Osteoblast (primary cell): ENCODE measurements around the gene TYMP. TPM values are rescaled to one million over a fixed set of nuclear protein-coding genes. Genes with fewer than 3 reads are reported as not detected.

Experiments used
- DNase-seq: peaks from one replicate; pipeline ENCODE4 v3.0.0; 2011; ENCODE audit warnings: low spot score, mixed read lengths; ENCODE audit not compliant: insufficient read length; ENCODE audit errors: missing footprints
- H2AFZ ChIP-seq: 2 replicates; pipeline ENCODE4 v1.6.0; 2011; ENCODE audit warnings: mild to moderate bottlenecking, low read length
- H3K27ac ChIP-seq: 2 replicates; pipeline ENCODE4 v1.5.1; 2011; ENCODE audit warnings: mild to moderate bottlenecking, low read depth, low read length, moderate library complexity
- H3K27me3 ChIP-seq: 2 replicates; pipeline ENCODE4 v1.6.0; 2012; ENCODE audit warnings: mild to moderate bottlenecking, control low read depth, inconsistent platforms, low read length, moderate library complexity; ENCODE audit not compliant: insufficient read depth
- H3K36me3 ChIP-seq: 2 replicates; pipeline ENCODE4 v1.5.1; 2011; ENCODE audit warnings: mild to moderate bottlenecking, low read length, control low read depth, moderate library complexity; ENCODE audit not compliant: insufficient read depth
- H3K4me1 ChIP-seq: 2 replicates; pipeline ENCODE4 v1.5.1; 2011; ENCODE audit warnings: mild to moderate bottlenecking, low read length, control low read depth, moderate library complexity; ENCODE audit not compliant: insufficient read depth
- H3K4me2 ChIP-seq: 2 replicates; pipeline ENCODE4 v1.6.0; 2011; ENCODE audit warnings: mild to moderate bottlenecking, low read length; ENCODE audit not compliant: insufficient read depth
- H3K4me3 ChIP-seq: fragments of 200-600 bp; sonication (generic); 3 replicates; pipeline ENCODE4 v1.5.1; 2012; ENCODE audit warnings: mild to moderate bottlenecking, low read length, inconsistent platforms; ENCODE audit not compliant: insufficient read depth
- H3K79me2 ChIP-seq: 2 replicates; pipeline ENCODE4 v1.6.0; 2012; ENCODE audit warnings: mild to moderate bottlenecking, low read length, control low read depth, inconsistent platforms; ENCODE audit not compliant: insufficient read depth
- H3K9me3 ChIP-seq: 2 replicates; pipeline ENCODE4 v1.5.1; 2011; ENCODE audit warnings: low read depth, low read length, control low read depth
- H4K20me1 ChIP-seq: 2 replicates; pipeline ENCODE4 v1.6.0; 2012; ENCODE audit warnings: mild to moderate bottlenecking, low read length, control low read depth; ENCODE audit not compliant: insufficient read depth
- CTCF ChIP-seq: IDR thresholded peaks from 2 replicates; pipeline ENCODE4 v1.5.1; 2011; ENCODE audit warnings: mild to moderate bottlenecking, low read depth, low read length, moderate library complexity; ENCODE audit errors: extremely low read depth
- total RNA-seq: library from RNA; depleted of rRNA; stranded (reverse); fragments of >200 nt; gene quantifications from 2 replicates; pipeline ENCODE4 v1.2.3, GENCODE V29; 2012

Gene TYMP
- total RNA-seq, 1 donor: 30.0 TPM

GRCh38 chr22:50570861-50571260 lies 41.0 kb upstream of the TYMP start:
- H4K20me1 ChIP-seq: no peaks in the 10 kb centered on the region
- peak; percentile 65 for DNase-seq
- H3K9me3 ChIP-seq: no peaks in the 10 kb centered on the region
- no peak overlapping the region for H3K27ac ChIP-seq
- no peak overlapping the region for H2AFZ ChIP-seq
- no peaks in the 10 kb centered on the region for H3K27me3 ChIP-seq
- no peak for TF ChIP-seq CTCF
- no peak overlapping the region for H3K4me3 ChIP-seq
- no peaks in the 10 kb centered on the region for H3K4me1 ChIP-seq
- H3K36me3 ChIP-seq: no peaks in the 10 kb centered on the region
- H3K4me2 ChIP-seq: no peak overlapping the region
- H3K79me2 ChIP-seq: no peaks in the 10 kb centered on the region

- H4K20me1 ChIP-seq: no peaks in the 10 kb centered on the region
- H3K4me2 ChIP-seq: no peak overlapping the region
- H3K27me3 ChIP-seq: peaks cover 3% of the 10 kb centered on the region
- peak; percentile 58 for DNase-seq
- H3K27ac ChIP-seq: no peak overlapping the region
- H3K4me3 ChIP-seq: no peak overlapping the region
- no peaks in the 10 kb centered on the region for H3K36me3 ChIP-seq
- no peaks in the 10 kb centered on the region for H3K9me3 ChIP-seq
- no peak for TF ChIP-seq CTCF
- no peaks in the 10 kb centered on the region for H3K4me1 ChIP-seq
- H2AFZ ChIP-seq: no peak overlapping the region
- no peaks in the 10 kb centered on the region for H3K79me2 ChIP-seq
Measured at GRCh38 chr22:50569896-50570535, 40.2 kb upstream of the TYMP start.

GRCh38 chr22:50569041-50569459 lies 39.2 kb upstream of the TYMP start:
- H3K27me3 ChIP-seq: peaks cover 9% of the 10 kb centered on the region
- no peaks in the 10 kb centered on the region for H3K4me1 ChIP-seq
- TF ChIP-seq CTCF: no peak
- no peaks in the 10 kb centered on the region for H4K20me1 ChIP-seq
- H3K9me3 ChIP-seq: no peaks in the 10 kb centered on the region
- no peak overlapping the region for H2AFZ ChIP-seq
- H3K4me3 ChIP-seq: no peak overlapping the region
- H3K27ac ChIP-seq: no peak overlapping the region
- DNase-seq: no peak
- H3K79me2 ChIP-seq: no peaks in the 10 kb centered on the region
- no peak overlapping the region for H3K4me2 ChIP-seq
- H3K36me3 ChIP-seq: no peaks in the 10 kb centered on the region

GRCh38 chr22:50568626-50569025 lies 38.8 kb upstream of the TYMP start:
- peaks cover under 1% of the 10 kb centered on the region for H3K4me1 ChIP-seq
- TF ChIP-seq CTCF: no peak
- no peaks in the 10 kb centered on the region for H3K9me3 ChIP-seq
- peaks cover 9% of the 10 kb centered on the region for H3K27me3 ChIP-seq
- no peaks in the 10 kb centered on the region for H4K20me1 ChIP-seq
- H3K79me2 ChIP-seq: no peaks in the 10 kb centered on the region
- no peak overlapping the region for H3K4me2 ChIP-seq
- no peak overlapping the region for H3K4me3 ChIP-seq
- H2AFZ ChIP-seq: no peak overlapping the region
- no peaks in the 10 kb centered on the region for H3K36me3 ChIP-seq
- peak; percentile 30 for DNase-seq
- no peak overlapping the region for H3K27ac ChIP-seq
